Measurements from ENCODE around the gene GPER1. TPM values are rescaled to one million over a fixed set of nuclear protein-coding genes. Genes with fewer than 3 reads are reported as not detected.
"Not testable (repeated sequence)": the region's sequence is repeated elsewhere in the genome, so short reads cannot be mapped to it uniquely, and the experiment has no call there.

GPER1 gene
- total RNA-seq, 2 experiments from 2014 or later, result 0.14 to 0.37 TPM

DNA sequence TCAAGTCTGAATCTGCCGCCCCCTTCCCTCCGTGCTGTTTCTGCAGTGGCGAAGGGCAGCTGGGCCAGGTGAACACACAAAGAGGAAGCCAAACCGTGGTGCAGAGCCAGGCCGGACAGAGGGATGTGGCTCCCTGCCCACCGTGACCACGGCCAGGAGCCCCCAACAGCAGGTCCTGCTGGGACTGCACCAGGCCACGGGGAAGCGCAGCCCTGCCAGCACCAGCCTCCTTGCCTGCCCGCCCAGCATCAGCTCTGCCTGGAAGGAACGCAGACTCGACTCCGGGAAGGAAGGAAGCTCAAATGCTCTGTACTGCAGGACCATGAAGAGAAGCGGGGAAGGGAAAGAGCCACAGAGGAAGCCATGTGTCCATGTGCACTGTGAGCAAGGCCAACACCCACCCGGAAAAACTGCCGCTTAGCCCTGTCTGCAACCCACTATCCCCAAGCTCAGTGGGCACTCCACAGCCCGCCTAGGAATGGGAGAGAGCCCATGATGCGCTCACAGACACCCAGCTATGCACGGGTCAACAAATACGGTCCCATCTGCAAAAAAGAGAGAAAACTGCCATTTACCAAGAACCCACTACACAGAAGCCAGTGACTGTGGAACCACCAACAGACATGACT lies 19.0 kb downstream of the GPER1 start:
- H3K36me3 Mint-ChIP-seq, result no peaks in the 10 kb centered on the region
- no peak overlapping the region for H3K27ac Mint-ChIP-seq
- H3K27me3 Mint-ChIP-seq, result no peaks in the 10 kb centered on the region
- peaks cover 17% of the 10 kb centered on the region for H3K4me1 Mint-ChIP-seq
- H3K4me3 Mint-ChIP-seq, result no peak overlapping the region
- H3K9me3 Mint-ChIP-seq, result no peaks in the 10 kb centered on the region
- no peak for DNase-seq

DNA sequence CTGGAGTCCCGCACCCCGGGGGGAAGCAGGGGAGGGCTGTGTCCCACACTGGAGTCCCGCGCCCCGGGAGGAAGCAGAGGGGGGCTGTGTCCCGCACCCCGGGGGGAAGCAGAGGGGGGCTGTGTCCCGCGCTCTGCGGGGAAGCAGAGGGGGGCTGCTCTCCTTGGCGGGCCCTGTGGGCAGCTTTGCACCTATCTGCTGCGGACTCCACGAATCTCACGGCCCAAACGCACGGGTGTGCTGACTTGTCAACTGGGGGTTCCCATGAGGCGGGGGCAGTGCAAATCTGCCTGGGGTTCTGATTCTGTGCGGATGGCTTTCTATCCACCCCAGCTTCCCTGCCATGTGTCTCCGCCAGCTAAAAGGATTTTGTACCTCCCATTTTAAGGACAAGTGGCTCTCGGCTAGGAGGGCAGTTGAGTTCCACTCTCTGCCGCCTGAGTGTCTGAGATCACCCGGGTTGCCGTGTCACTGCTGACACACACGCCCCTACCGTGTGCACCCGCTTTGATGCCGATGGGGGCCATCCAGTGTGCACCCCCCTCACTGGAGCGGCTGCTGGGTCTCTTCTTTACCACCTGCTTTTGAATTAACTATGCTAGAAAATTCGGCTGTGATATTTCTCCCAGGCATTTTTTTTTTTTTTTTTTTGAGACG lies 20.5 kb downstream of the GPER1 start:
- H3K4me3 Mint-ChIP-seq, result no peak overlapping the region
- no peak overlapping the region for H3K27ac Mint-ChIP-seq
- H3K4me1 Mint-ChIP-seq, result peaks cover 12% of the 10 kb centered on the region
- no peaks in the 10 kb centered on the region for H3K27me3 Mint-ChIP-seq
- H3K36me3 Mint-ChIP-seq, result no peaks in the 10 kb centered on the region
- H3K9me3 Mint-ChIP-seq, result no peaks in the 10 kb centered on the region
- DNase-seq, result no peak

DNA sequence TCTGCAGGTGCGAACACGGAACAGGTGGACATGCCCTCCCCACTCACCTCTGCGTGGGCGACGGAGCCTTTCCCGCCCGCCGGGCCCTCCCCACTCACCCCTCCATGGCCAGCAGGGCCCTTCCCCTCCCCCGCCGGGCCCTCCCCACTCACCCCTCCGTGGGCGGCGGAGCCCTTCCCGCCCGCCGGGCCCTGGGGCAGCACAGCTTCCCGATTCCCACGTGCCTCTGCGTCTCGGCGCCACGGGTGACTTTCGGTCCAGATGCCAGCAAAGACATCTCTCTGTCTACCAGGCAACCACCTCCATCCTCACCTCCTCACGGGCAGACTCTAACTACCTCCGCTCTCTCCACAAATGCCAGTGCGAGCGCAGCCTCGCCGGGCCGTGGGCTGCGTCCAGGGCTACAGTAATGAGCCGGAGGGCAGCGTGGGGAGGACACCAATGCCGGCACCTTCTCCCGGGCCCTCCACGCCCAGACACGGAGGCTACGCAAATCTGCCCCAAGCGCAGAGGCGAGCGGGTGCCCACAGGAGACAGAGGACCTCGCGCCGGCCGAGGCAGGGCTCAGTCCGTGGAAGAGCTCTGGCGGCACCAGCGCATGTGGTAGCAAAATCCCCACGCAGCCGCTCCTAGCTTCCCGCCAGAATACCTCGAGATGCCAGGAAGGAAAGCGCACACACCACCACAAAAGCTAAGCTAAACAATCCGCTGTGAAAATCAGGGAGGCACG lies 21.8 kb downstream of the GPER1 start:
- no peaks in the 10 kb centered on the region for H3K9me3 Mint-ChIP-seq
- no peak for DNase-seq
- H3K27ac Mint-ChIP-seq, result no peak overlapping the region
- H3K4me1 Mint-ChIP-seq, result peaks cover 6% of the 10 kb centered on the region
- no peaks in the 10 kb centered on the region for H3K36me3 Mint-ChIP-seq
- H3K27me3 Mint-ChIP-seq, result no peaks in the 10 kb centered on the region
- H3K4me3 Mint-ChIP-seq, result no peak overlapping the region

DNA sequence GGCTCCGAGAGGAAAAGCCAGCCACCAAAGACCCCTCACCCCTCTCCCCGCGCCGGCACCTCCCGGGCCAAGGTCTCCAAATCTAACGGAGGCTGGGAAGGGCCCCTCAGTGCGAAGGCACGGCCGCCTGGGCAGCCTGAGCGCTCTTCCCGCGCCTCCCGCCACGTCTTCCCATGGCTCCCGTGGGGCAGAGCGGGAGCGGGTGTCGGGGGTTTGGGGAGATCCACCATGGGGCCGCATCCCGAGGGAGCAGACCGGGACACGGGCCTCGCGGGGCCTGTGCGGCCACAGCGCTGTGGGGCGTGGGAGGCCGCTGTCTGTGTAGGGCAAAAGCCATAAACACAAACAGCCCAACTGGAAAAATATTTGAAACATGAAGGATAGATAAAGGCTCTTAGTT lies 22.4 kb downstream of the GPER1 start:
- Mint-ChIP-seq H3K36me3 (no peaks in the 10 kb centered on the region), H3K27ac (no peak overlapping the region), H3K4me3 (no peak overlapping the region), H3K4me1 (no peaks in the 10 kb centered on the region), H3K9me3 (no peaks in the 10 kb centered on the region), H3K27me3 (no peaks in the 10 kb centered on the region)
- DNase-seq, result no peak

DNA sequence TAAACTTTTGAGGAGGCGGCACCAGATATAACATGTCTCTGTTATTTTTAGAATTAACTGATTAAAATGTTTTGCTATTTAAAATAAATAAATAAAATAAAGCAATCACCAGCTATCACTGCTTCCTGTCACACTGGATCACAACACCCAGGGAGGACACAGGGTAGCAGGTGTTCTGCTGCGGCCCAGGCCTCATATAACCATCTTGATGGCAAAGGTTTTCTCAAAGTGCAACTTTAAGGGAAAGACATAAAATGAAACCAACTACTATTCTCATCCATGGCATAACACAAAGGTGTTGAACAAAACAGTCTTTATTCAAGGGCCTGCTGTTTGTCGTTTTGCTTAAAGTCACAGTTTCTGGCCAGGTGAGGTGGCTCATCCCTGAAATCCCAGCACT lies 23.2 kb downstream of the GPER1 start:
- Mint-ChIP-seq H3K4me1 (no peaks in the 10 kb centered on the region), H3K36me3 (peaks cover 7% of the 10 kb centered on the region), H3K9me3 (peaks cover 4% of the 10 kb centered on the region), H3K27ac (no peak overlapping the region), H3K27me3 (no peaks in the 10 kb centered on the region), H3K4me3 (no peak overlapping the region)
- DNase-seq, result no peak

DNA sequence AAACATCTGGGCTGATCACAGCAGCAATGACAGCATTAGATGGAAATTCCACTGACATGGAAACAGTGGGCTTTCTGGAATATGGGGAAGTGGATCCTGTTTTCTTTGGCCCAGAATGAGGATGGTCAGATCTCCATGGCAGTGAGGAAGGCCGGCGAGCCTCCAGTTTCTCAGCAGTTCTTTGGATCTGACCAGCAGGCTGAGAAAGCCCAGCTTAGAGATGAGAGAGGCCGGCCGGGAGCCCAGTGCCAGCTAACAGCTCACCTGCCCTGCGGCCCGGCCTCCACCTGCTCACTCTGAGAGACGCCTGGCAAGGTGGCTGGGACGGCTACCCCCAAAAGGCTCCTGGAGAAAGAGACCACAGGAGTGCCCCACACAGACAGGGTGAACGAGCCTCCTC lies 24.2 kb downstream of the GPER1 start:
- Mint-ChIP-seq H3K9me3 (peaks cover 5% of the 10 kb centered on the region), H3K27ac (no peak overlapping the region), H3K27me3 (no peaks in the 10 kb centered on the region), H3K4me1 (no peaks in the 10 kb centered on the region), H3K4me3 (no peak overlapping the region), H3K36me3 (peaks cover 9% of the 10 kb centered on the region)
- DNase-seq, result no peak

DNA sequence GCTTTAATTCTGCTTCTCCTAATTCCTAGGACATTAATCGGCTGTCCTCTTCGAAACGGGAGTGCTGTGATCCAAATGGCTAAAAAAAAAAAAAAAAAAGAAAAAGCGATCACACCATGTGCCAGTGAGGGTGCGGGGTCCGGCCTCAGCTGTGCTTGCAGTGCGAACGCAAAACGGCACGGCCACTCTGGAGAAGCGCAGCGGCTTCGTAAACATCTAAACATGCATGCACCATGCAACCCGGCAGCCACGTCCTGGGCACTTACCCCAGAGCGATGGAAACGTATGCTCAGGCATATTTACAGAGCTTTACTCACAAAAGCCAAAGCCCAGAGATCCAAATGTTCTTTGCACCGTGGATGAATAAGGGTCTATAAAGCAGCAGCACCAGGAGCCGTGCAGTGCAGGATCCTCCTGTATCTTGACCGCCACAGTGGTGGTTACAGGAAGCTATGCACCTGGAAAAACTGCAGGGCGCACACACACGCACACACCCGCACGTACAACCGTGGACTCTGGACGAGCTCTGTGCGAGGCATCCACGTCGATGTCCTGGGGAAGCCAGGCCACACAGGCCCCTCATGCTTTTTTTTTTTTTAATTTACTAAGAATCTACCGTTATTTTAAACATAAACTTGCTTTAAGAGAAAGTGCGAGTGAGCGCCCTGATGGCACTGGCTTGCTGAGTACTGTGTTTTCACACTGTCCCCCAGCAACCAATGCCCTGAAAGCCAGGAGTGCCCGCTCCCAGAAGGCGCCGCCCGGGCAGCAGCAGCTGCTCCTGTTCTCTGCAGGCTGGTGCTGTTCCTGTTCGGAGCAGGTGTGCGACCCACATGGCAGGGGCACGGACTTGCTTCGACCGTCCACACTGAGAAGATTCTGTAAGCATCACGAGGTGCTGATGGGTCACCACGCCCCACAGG lies 25.0 kb downstream of the GPER1 start:
- H3K9me3 Mint-ChIP-seq, result peaks cover 10% of the 10 kb centered on the region
- H3K4me1 Mint-ChIP-seq, result peaks cover 2% of the 10 kb centered on the region
- no peak overlapping the region for H3K4me3 Mint-ChIP-seq
- no peaks in the 10 kb centered on the region for H3K27me3 Mint-ChIP-seq
- H3K27ac Mint-ChIP-seq, result no peak overlapping the region
- DNase-seq, result no peak
- peaks cover 16% of the 10 kb centered on the region for H3K36me3 Mint-ChIP-seq

DNA sequence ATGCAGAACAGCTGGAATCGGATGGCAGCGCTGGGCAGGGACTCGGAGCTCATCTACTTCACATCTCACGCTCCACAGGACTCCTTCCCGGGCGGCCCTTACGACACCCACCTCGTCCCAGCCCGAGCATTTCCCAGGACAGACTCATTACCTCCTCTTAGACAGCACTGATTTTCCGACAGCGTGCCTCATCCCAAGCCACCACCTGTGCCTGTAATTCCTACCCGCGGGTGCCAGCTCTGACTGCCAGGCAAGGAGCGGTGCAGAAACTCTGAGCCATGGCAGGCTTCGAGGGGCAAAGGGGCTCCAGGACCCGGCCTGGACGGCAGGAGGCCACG lies 25.6 kb downstream of the GPER1 start:
- Mint-ChIP-seq H3K27ac (no peak overlapping the region), H3K27me3 (no peaks in the 10 kb centered on the region), H3K4me1 (peaks cover 7% of the 10 kb centered on the region), H3K4me3 (no peak overlapping the region), H3K36me3 (peaks cover 19% of the 10 kb centered on the region), H3K9me3 (peaks cover 11% of the 10 kb centered on the region)
- no peak for DNase-seq

DNA sequence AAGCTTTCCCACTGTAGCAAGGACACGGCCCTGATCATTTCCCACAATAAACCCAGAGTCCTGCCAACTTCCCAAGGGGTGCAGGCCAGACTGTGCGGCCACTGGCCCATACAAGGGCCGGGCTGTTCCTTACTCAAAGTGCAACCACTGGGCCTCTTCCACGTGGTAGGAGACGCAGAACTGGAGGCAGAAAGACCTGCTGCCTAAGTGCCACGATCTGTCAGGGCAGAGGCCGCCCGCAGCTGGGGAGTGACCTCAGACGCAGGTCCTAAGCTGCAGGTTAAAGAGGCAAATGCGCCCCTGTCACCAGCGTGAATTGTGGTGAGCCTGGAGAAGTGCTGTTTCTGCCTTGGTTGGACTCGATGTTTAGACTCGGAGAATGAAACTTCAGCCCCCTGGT lies 26.2 kb downstream of the GPER1 start:
- Mint-ChIP-seq H3K36me3 (peaks cover 19% of the 10 kb centered on the region), H3K9me3 (peaks cover 11% of the 10 kb centered on the region), H3K27me3 (no peaks in the 10 kb centered on the region), H3K4me1 (peaks cover 9% of the 10 kb centered on the region), H3K27ac (no peak overlapping the region), H3K4me3 (no peak overlapping the region)
- DNase-seq, result no peak

DNA sequence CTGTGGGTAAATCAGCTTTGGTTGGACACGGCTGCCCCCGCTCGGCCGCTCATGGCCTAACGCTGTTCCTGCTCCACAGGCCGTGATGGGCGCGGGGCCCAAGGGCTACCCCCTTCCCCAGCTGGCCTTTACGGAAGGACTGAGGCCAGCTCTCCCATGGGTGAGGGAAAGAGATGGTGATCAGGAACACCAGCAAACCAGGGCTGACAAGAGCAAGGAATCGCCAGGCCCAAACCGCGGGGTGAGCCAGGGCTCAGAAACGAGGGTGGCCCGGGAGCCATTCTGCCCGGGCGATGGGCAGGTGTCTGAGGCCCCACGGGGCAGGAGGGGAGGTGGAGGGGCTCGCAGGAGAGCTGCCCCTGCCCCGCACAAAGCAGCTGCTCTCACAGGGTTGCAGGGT lies 26.6 kb downstream of the GPER1 start:
- no peak overlapping the region for H3K27ac Mint-ChIP-seq
- H3K27me3 Mint-ChIP-seq, result no peaks in the 10 kb centered on the region
- H3K9me3 Mint-ChIP-seq, result peaks cover 11% of the 10 kb centered on the region
- DNase-seq, result no peak
- H3K4me3 Mint-ChIP-seq, result no peak overlapping the region
- peaks cover 19% of the 10 kb centered on the region for H3K36me3 Mint-ChIP-seq
- H3K4me1 Mint-ChIP-seq, result peaks cover 13% of the 10 kb centered on the region

DNA sequence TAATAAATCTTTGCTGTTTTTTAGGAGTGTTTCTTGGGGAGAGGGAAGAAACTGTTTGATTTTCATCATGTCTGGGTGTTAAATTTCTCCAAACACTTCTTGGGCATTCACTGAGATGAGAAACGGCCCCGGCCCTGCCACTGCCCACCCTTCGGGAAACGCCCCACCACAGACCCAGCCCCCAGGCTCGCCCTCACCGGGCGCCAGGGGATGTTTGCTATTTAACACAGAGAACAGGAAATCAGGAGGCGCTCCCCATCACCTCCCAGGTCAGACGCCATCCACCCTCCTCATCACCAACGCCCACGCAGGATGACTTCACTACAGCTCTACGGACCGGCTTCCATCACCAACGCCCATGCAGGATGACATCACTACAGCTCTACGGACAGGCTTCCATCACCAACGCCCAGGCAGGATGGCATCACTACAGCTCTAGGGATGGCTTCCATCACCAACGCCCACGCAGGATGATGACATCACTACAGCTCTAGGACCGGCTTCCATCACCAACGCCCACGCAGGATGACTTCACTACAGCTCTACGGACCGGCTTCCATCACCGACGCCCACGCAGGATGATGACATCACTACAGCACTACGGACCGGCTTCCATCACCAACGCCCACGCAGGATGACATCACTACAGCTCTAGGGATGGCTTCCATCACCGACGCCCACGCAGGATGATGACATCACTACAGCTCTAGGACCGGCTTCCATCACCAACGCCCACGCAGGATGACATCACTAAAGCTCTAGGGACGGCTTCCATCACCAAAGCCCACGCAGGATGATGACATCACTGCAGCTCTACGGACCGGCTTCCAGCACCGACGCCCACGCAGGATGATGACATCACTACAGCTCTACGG lies 27.5 kb downstream of the GPER1 start:
- DNase-seq, result peak; percentile 29
- Mint-ChIP-seq H3K36me3 (peaks cover 19% of the 10 kb centered on the region), H3K9me3 (peaks cover 11% of the 10 kb centered on the region), H3K4me1 (peaks cover 15% of the 10 kb centered on the region), H3K27ac (peak overlapping the region; percentile 50)
- not testable (repeated sequence) for H3K4me3 Mint-ChIP-seq, H3K27me3 Mint-ChIP-seq

DNA sequence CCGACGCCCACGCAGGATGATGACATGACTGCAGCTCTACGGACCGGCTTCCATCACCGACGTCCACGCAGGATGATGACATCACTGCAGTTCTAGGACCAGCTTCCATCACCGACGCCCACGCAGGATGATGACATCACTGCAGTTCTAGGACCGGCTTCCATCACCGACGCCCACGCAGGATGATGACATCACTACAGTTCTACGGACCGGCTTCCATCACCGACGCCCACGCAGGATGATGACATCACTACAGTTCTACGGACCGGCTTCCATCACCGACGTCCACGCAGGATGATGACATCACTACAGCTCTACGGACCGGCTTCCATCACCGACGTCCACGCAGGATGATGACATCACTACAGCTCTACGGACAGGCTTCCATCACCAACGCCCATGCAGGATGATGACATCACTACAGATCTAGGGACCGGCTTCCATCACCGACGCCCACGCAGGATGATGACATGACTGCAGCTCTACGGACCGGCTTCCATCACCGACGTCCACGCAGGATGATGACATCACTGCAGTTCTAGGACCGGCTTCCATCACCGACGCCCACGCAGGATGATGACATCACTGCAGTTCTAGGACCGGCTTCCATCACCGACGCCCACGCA lies 28.6 kb downstream of the GPER1 start:
- Mint-ChIP-seq H3K9me3 (peaks cover 11% of the 10 kb centered on the region), H3K4me1 (peaks cover 15% of the 10 kb centered on the region), H3K36me3 (peaks cover 19% of the 10 kb centered on the region)
- H3K4me3 Mint-ChIP-seq, DNase-seq, H3K27ac Mint-ChIP-seq, H3K27me3 Mint-ChIP-seq: not testable (repeated sequence)

DNA sequence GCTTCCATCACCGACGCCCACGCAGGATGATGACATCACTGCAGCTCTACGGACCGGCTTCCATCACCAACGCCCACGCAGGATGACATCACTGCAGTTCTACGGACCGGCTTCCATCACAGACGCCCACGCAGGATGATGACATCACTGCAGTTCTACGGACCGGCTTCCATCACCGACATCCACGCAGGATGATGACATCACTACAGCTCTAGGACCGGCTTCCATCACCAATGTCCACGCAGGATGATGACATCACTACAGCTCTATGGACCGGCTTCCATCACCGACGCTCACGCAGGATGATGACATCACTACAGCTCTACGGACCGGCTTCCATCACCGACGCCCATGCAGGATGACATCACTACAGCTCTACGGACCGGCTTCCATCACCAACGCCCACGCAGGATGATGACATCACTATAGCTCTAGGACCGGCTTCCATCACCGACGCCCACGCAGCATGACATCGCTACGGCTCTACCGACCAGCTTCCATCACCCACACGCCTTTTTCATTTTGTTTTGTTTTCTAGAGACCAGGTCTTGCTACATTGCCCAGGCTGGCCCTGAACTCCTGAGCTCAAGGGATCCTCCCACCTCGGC lies 29.5 kb downstream of the GPER1 start:
- Mint-ChIP-seq H3K36me3 (peaks cover 19% of the 10 kb centered on the region), H3K9me3 (peaks cover 11% of the 10 kb centered on the region), H3K4me3 (no peak overlapping the region), H3K27me3 (no peaks in the 10 kb centered on the region), H3K27ac (peak overlapping the region; percentile 67), H3K4me1 (peaks cover 15% of the 10 kb centered on the region)
- no peak for DNase-seq

All from activated naive CD8-positive, alpha-beta T cell treated with anti-CD3 and anti-CD28 coated beads for 36 hours (primary cell).